Fibroblast of lung (primary cell): ENCODE results near the gene LIMK2. TPM values are rescaled to one million over a fixed set of nuclear protein-coding genes. Genes with fewer than 3 reads are reported as not detected.

Experiments
- DNase-seq, 2 donors: peaks; one replicate each; pipeline versions ENCODE4 v3.0.0 to v3.0.0-alpha.2; 2010; ENCODE audit warnings: low read depth in 2 of 2
- H2AFZ ChIP-seq: 2 replicates; pipeline ENCODE4 v1.5.1; 2012; ENCODE audit warnings: low read length, control low read depth, inconsistent platforms
- H3K27ac ChIP-seq: 2 replicates; pipeline ENCODE4 v1.5.1; 2011; ENCODE audit warnings: low read length, control low read depth; ENCODE audit not compliant: insufficient read depth
- H3K27me3 ChIP-seq: 2 replicates; pipeline ENCODE4 v1.5.1; 2011; ENCODE audit warnings: mild to moderate bottlenecking, low read length; ENCODE audit not compliant: control insufficient read depth, insufficient read depth
- H3K36me3 ChIP-seq: 2 replicates; pipeline ENCODE4 v1.5.1; 2011; ENCODE audit warnings: low read length; ENCODE audit not compliant: control insufficient read depth, insufficient read depth
- H3K4me1 ChIP-seq: 2 replicates; pipeline ENCODE4 v1.5.1; 2011; ENCODE audit warnings: low read length; ENCODE audit not compliant: control insufficient read depth, insufficient read depth; ENCODE audit errors: extremely low read depth
- H3K4me2 ChIP-seq: 2 replicates; pipeline ENCODE4 v1.5.1; 2011; ENCODE audit warnings: low read length, control low read depth; ENCODE audit not compliant: insufficient read depth; ENCODE audit errors: extremely low read depth
- H3K4me3 ChIP-seq, 4 experiments: fragments of 200-600 bp in 1 of 4; sonication (generic) in 1 of 4; replicated peaks in 1 of 4; 2 replicates each; pipeline ENCODE4 v1.5.1; 2011 to 2016; ENCODE audit warnings: low read length in 4 of 4, low read depth in 3 of 4, mild to moderate bottlenecking in 3 of 4, control low read depth in 2 of 4, inconsistent platforms in 1 of 4, mixed read lengths in 1 of 4; ENCODE audit not compliant: insufficient read depth in 1 of 4; ENCODE audit errors: control extremely low read depth in 1 of 4
- H3K79me2 ChIP-seq: 2 replicates; pipeline ENCODE4 v1.5.1; 2012; ENCODE audit warnings: mild to moderate bottlenecking, low read length, inconsistent platforms; ENCODE audit not compliant: control insufficient read depth, insufficient read depth
- H3K9ac ChIP-seq: 2 replicates; pipeline ENCODE4 v1.5.1; 2011; ENCODE audit warnings: mild to moderate bottlenecking, low read length, control low read depth; ENCODE audit not compliant: insufficient read depth
- H3K9me3 ChIP-seq: 2 replicates; pipeline ENCODE4 v1.5.1; 2012; ENCODE audit warnings: low read depth, low read length; ENCODE audit not compliant: control insufficient read depth, insufficient read depth
- H4K20me1 ChIP-seq: 2 replicates; pipeline ENCODE4 v1.5.1; 2011; ENCODE audit warnings: low read length; ENCODE audit not compliant: control insufficient read depth, insufficient read depth; ENCODE audit errors: extremely low read depth
- CTCF ChIP-seq, 2 donors: IDR thresholded peaks in 1 of 2; conservative IDR thresholded peaks in 1 of 2; 1 replicate in 1 of 2; 2 replicates in 1 of 2; pipeline ENCODE4 v1.5.1; 2011 to 2012; ENCODE audit warnings: low read length in 2 of 2, control low read depth in 1 of 2, inconsistent platforms in 1 of 2, low read depth in 1 of 2, mild to moderate bottlenecking in 1 of 2
- EZH2 ChIP-seq: IDR thresholded peaks from 2 replicates; pipeline ENCODE4 v1.5.1; 2012; ENCODE audit warnings: low read length, control low read depth, mild to moderate bottlenecking; ENCODE audit errors: missing control alignments
- polyA plus RNA-seq, 2 donors: library from polyadenylated mRNA; depleted of rRNA in 1 of 2; stranded (reverse) in 1 of 2; unstranded in 1 of 2; fragments of >200 nt; gene quantifications; 2 replicates each; pipeline ENCODE4 v1.2.1, GENCODE V29; 2011 to 2012; ENCODE audit warnings: missing spikeins in 1 of 2
- total RNA-seq: library from RNA; depleted of rRNA; stranded (reverse); fragments of >200 nt; gene quantifications from 2 replicates; pipeline ENCODE4 v1.2.1, GENCODE V29; 2014

The LIMK2 gene
- total and polyA plus RNA-seq, 2 donors (not counting 1 experiment from before 2014, with no cell fraction given) = 3.4 to 20.0 TPM

- no peaks in the 10 kb centered on the region for H3K4me1 ChIP-seq
- H3K9ac ChIP-seq = no peak overlapping the region
- no peak overlapping the region for H3K4me3 ChIP-seq
- DNase-seq = no peak
- H3K36me3 ChIP-seq = peaks cover 13% of the 10 kb centered on the region
- no peaks in the 10 kb centered on the region for H3K79me2 ChIP-seq
- H3K27ac ChIP-seq = no peak overlapping the region
- no peaks in the 10 kb centered on the region for H4K20me1 ChIP-seq
- no peak overlapping the region for H3K4me2 ChIP-seq
- no peaks in the 10 kb centered on the region for H3K27me3 ChIP-seq
- H2AFZ ChIP-seq = no peak overlapping the region
- TF ChIP-seq EZH2 (no peak), CTCF (conservative IDR thresholded peaks at IDR 0.05 in 1 of 2, IDR thresholded peaks at IDR 0.05 in 1 of 2; ENCODE audit: low read depth in 1 of 2, low read length in 2 of 2) (no peak)
- H3K9me3 ChIP-seq = no peaks in the 10 kb centered on the region
Measured at GRCh38 chr22:31271026-31271425, 58.9 kb downstream of the LIMK2 start.

- peaks cover 13% of the 10 kb centered on the region for H3K36me3 ChIP-seq
- no peak overlapping the region for H3K9ac ChIP-seq
- DNase-seq = peak in 1 of 2 donors; percentile 66
- TF ChIP-seq CTCF (conservative IDR thresholded peaks at IDR 0.05 in 1 of 2, IDR thresholded peaks at IDR 0.05 in 1 of 2; ENCODE audit: low read depth in 1 of 2, low read length in 2 of 2) (no peak), EZH2 (no peak)
- no peaks in the 10 kb centered on the region for H3K27me3 ChIP-seq
- no peaks in the 10 kb centered on the region for H3K79me2 ChIP-seq
- H3K9me3 ChIP-seq = no peaks in the 10 kb centered on the region
- no peak overlapping the region for H3K4me2 ChIP-seq
- no peaks in the 10 kb centered on the region for H4K20me1 ChIP-seq
- no peak overlapping the region for H3K27ac ChIP-seq
- H3K4me3 ChIP-seq = no peak overlapping the region
- no peaks in the 10 kb centered on the region for H3K4me1 ChIP-seq
- H2AFZ ChIP-seq = no peak overlapping the region
Measured at GRCh38 chr22:31271485-31271884, 59.4 kb downstream of the LIMK2 start.

GRCh38 chr22:31272522-31273446, 60.7 kb downstream of the LIMK2 start:
- Histone ChIP-seq H3K4me3 (no peak overlapping the region), H3K36me3 (peaks cover 13% of the 10 kb centered on the region), H3K9ac (no peak overlapping the region), H3K27me3 (no peaks in the 10 kb centered on the region), H4K20me1 (no peaks in the 10 kb centered on the region), H3K79me2 (no peaks in the 10 kb centered on the region), H3K4me2 (no peak overlapping the region), H3K4me1 (no peaks in the 10 kb centered on the region), H3K9me3 (no peaks in the 10 kb centered on the region), H2AFZ (no peak overlapping the region), H3K27ac (no peak overlapping the region)
- TF ChIP-seq EZH2 (no peak), CTCF (conservative IDR thresholded peaks at IDR 0.05 in 1 of 2, IDR thresholded peaks at IDR 0.05 in 1 of 2; ENCODE audit: low read depth in 1 of 2, low read length in 2 of 2) (peak; percentile 66 to 83)
- peak; percentile 39 to 70 for DNase-seq
